ENCODE results near the gene GAB3. TPM values are rescaled to one million over a fixed set of nuclear protein-coding genes. Genes with fewer than 3 reads are reported as not detected.

The GAB3 gene
- total RNA-seq, 1 donor: 4.2 TPM

- no peak for TF ChIP-seq CTCF (IDR thresholded peaks at IDR 0.05; ENCODE audit: insufficient read depth, low read length)
- H3K4me3 ChIP-seq (ENCODE audit: low read depth, low read length): no peak overlapping the region
- DNase-seq (ENCODE audit: low read depth): no peak
These were observed 40.6 kb upstream of the GAB3 start for GRCh38 chrX:154791467-154791866.

GRCh38 chrX:154785716-154786115 lies 34.8 kb upstream of the GAB3 start:
- DNase-seq (ENCODE audit: low read depth): peak; percentile 43
- TF ChIP-seq CTCF (IDR thresholded peaks at IDR 0.05; ENCODE audit: insufficient read depth, low read length): no peak
- H3K4me3 ChIP-seq (ENCODE audit: low read depth, low read length): no peak overlapping the region

GRCh38 chrX:154784149-154784995 lies 33.5 kb upstream of the GAB3 start:
- no peak overlapping the region for H3K4me3 ChIP-seq (ENCODE audit: low read depth, low read length)
- no peak for TF ChIP-seq CTCF (IDR thresholded peaks at IDR 0.05; ENCODE audit: insufficient read depth, low read length)
- DNase-seq (ENCODE audit: low read depth): no peak

GRCh38 chrX:154780968-154781367 lies 30.1 kb upstream of the GAB3 start:
- no peak for DNase-seq (ENCODE audit: low read depth)
- H3K4me3 ChIP-seq (ENCODE audit: low read depth, low read length): no peak overlapping the region
- TF ChIP-seq CTCF (IDR thresholded peaks at IDR 0.05; ENCODE audit: insufficient read depth, low read length): no peak

- no peak overlapping the region for H3K4me3 ChIP-seq (ENCODE audit: low read depth, low read length)
- no peak for TF ChIP-seq CTCF (IDR thresholded peaks at IDR 0.05; ENCODE audit: insufficient read depth, low read length)
- DNase-seq (ENCODE audit: low read depth): peak; percentile 39
These were observed 28.4 kb upstream of the GAB3 start for GRCh38 chrX:154779261-154779660.

GRCh38 chrX:154776753-154777152 lies 25.9 kb upstream of the GAB3 start:
- no peak for TF ChIP-seq CTCF (IDR thresholded peaks at IDR 0.05; ENCODE audit: insufficient read depth, low read length)

More at GRCh38 chrX:154776753-154777152, 25.9 kb upstream of the GAB3 start:
- no peak overlapping the region for H3K4me3 ChIP-seq (ENCODE audit: low read depth, low read length)
- no peak for DNase-seq (ENCODE audit: low read depth)
